Right lobe of liver (tissue), 6 donors: Measurements from ENCODE around the gene TRPM3. TPM values are rescaled to one million over a fixed set of nuclear protein-coding genes. Genes with fewer than 3 reads are reported as not detected.

Experiments used
- ATAC-seq, 4 donors: fragments of 200-7000 bp; cut with Tn5 transposase; one replicate each; pipeline ENCODE4 v1.9.1; 2020; ENCODE audit warnings: mild to moderate bottlenecking in 4 of 4, moderate library complexity in 4 of 4
- DNase-seq, 3 donors: peaks; one replicate each; pipeline ENCODE4 v3.0.0-alpha.2; 2020
- H3K27ac ChIP-seq, 3 donors: fragments of 200-600 bp; one replicate each; pipeline ENCODE4 v1.8.0; 2022
- H3K27me3 ChIP-seq, 2 donors: fragments of 200-600 bp; one replicate each; pipeline ENCODE4 v1.8.0; 2022
- H3K36me3 ChIP-seq, 4 donors: fragments of 200-600 bp; sonication (generic) in 1 of 4; one replicate each; pipeline versions ENCODE4 v1.5.1 to v1.8.0; 2017 to 2022; ENCODE audit warnings: control low read depth in 1 of 4
- H3K4me1 ChIP-seq, 4 donors: fragments of 200-600 bp; sonication (generic) in 1 of 4; one replicate each; pipeline versions ENCODE4 v1.5.1 to v1.8.0; 2017 to 2022; ENCODE audit warnings: control low read depth in 1 of 4
- H3K4me3 ChIP-seq, 3 donors: fragments of 200-600 bp; one replicate each; pipeline ENCODE4 v1.8.0; 2022
- H3K9me3 ChIP-seq, 4 donors: fragments of 200-600 bp; sonication (generic) in 1 of 4; one replicate each; pipeline versions ENCODE4 v1.5.1 to v1.8.0; 2017 to 2022; ENCODE audit warnings: control low read depth in 1 of 4
- POLR2A ChIP-seq: fragments of 450-650 bp; IDR thresholded peaks from one replicate; pipeline ENCODE4 v1.6.1; 2017; ENCODE audit warnings: antibody characterized with exemption, mild to moderate bottlenecking
- WGBS: methylation state at CpG from one replicate; pipeline ENCODE4 v1.1.6; 2018; ENCODE audit warnings: low coverage, low lambda C conversion rate; ENCODE audit not compliant: insufficient coverage; ENCODE audit errors: missing lambda C conversion rate; 5-methylcytosine and 5-hydroxymethylcytosine counted together
- intact Hi-C, 2 donors: fragments of 100-400 bp; cut with DNase I; formaldehyde crosslinking; loops; one replicate each; pipeline versions ENCODE4 v1.11.2 to v1.14.1; 2022
- total RNA-seq, 6 experiments: library from RNA; depleted of rRNA in 2 of 6; stranded (reverse); fragments of >200 nt in 2 of 6; fragmentation: NEBNext Ultra II Directional in 3 of 6; extraction: Animal tissue kit (Norgen Biotek cat#: 25700) in 3 of 6; gene quantifications; one replicate each; pipeline versions ENCODE4 v1.1.0 to v1.2.4, GENCODE V29; 2016 to 2023
- TF ChIP-seq, protein P1 (sequence below), 4 donors: fragments of 200-600 bp in 3 of 4; fragments of 450-650 bp in 1 of 4; IDR thresholded peaks; one replicate each; pipeline versions ENCODE4 v1.5.1 to v1.8.0; 2016 to 2022; ENCODE audit warnings: antibody characterized with exemption in 4 of 4, mild to moderate bottlenecking in 2 of 4
- donor health status: DM: no; HTN: yes; CAD: no.
- donor health status: DM: no; HTN: no; CAD: no.
- donor health status: DM: no; HTN: no; CAD: no.
- donor health status: DM: no; HTN: yes; CAD: no.
- donor health status: DM: no; HTN: yes; CAD: no.

Gene TRPM3
- total RNA-seq, 6 experiments from 2014 or later: 0.26 to 0.56 (median 0.39) TPM

DNA sequence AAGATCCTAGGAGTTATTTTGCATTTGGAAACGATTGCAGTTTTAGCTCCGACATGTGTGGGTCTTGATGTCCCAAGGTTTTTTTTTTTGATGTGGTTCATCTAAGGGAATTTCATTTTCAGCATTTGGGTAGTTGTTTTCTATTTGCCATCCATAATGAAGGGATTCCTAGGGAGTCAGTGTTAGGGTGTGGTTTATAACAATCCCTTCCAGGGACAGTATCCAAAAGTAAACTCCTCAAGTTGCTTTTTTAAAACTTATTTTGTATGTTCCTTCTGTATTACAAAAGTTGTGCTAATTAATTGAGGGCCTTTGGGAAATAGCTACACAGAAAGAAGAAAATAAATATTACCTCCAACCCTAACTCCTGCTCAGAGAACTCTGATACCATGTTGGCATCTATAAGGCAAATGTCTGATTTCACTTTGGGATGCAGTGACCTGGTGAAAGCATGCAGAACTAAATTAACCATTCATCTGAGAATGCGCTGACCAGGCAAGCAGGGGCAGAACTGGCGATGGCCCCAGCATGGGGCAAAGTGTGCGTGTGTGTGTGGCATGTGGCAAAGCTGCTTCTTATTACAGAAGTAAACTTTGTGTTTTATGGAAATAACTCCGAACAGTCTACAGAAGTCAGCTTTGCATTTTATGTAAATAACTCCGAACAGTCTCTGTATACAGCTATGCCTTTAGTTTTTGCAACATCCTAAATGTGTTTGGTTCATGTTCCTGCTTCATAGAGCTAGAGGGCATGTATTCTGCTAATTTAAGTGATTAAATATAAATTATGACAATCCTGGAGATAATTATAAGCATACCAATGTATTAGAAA, 237.2 kb downstream of the TRPM3 start:
- intact Hi-C loops: no loop called here
- no peak for DNase-seq

DNA sequence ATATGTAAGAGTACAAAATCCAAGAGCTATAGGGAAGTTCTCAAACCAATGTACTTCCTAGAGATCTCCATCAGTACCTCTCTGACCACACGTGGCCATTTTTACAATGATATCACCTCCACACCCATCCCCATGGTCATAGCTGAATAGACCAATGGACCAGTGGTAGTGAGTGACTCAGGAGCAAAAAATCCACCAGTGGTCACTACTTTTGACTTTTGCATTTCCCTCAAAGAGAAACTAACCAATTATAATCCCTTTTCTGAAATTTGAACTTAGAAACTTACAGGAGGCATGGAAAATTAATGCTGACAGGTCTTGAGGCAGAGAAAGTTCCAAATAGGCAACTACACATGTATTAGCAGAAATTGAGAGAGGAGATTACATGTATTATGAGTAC, 238.4 kb downstream of the TRPM3 start:
- ATAC-seq: no peak
- DNase-seq: no peak
- Histone ChIP-seq H3K4me3 (no peak overlapping the region), H3K36me3 (no peaks in the 10 kb centered on the region), H3K9me3 (no peaks in the 10 kb centered on the region), H3K27ac (no peak overlapping the region), H3K27me3 (no peaks in the 10 kb centered on the region), H3K4me1 (no peaks in the 10 kb centered on the region)
- TF ChIP-seq, protein P1, sequence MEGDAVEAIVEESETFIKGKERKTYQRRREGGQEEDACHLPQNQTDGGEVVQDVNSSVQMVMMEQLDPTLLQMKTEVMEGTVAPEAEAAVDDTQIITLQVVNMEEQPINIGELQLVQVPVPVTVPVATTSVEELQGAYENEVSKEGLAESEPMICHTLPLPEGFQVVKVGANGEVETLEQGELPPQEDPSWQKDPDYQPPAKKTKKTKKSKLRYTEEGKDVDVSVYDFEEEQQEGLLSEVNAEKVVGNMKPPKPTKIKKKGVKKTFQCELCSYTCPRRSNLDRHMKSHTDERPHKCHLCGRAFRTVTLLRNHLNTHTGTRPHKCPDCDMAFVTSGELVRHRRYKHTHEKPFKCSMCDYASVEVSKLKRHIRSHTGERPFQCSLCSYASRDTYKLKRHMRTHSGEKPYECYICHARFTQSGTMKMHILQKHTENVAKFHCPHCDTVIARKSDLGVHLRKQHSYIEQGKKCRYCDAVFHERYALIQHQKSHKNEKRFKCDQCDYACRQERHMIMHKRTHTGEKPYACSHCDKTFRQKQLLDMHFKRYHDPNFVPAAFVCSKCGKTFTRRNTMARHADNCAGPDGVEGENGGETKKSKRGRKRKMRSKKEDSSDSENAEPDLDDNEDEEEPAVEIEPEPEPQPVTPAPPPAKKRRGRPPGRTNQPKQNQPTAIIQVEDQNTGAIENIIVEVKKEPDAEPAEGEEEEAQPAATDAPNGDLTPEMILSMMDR (IDR thresholded peaks at IDR 0.05): no peak
- no peak for TF ChIP-seq POLR2A
- WGBS: 60% methylated on average over 1 of the region's 1 CpG
- intact Hi-C loops: no loop called here

More for the DNA sequence above, 237.2 kb downstream of the TRPM3 start:
- H3K9me3 ChIP-seq: no peaks in the 10 kb centered on the region
- ATAC-seq: no peak
- H3K27me3 ChIP-seq: no peaks in the 10 kb centered on the region
- WGBS: 92% methylated on average over 7 of the region's 7 CpGs
- H3K27ac ChIP-seq: no peak overlapping the region
- H3K36me3 ChIP-seq: no peaks in the 10 kb centered on the region
- no peak overlapping the region for H3K4me3 ChIP-seq
- H3K4me1 ChIP-seq: no peaks in the 10 kb centered on the region
- TF ChIP-seq POLR2A: no peak
- TF ChIP-seq, protein P1 (IDR thresholded peaks at IDR 0.05): no peak

DNA sequence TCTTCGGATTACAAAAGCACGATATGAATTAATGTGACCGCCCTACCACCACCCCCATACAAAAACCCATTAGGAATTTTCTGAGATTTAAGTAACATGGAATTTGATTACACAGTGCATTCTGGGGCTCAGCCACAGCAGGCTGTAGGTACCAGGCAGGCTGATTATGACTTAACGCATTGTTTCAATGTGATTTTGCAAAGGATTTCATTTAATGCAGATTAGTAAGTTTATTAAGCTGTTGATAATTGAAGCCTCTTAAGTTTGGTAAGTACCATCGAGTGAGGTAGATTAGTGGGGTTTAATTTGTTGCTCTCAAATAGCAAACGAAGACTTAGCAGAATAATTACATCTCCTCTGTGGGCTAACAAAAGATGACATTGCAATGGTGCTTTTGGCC, 240.1 kb downstream of the TRPM3 start:
- H3K4me3 ChIP-seq: no peak overlapping the region
- 84% methylated on average over 6 of the region's 6 CpGs for WGBS
- H3K36me3 ChIP-seq: no peaks in the 10 kb centered on the region
- H3K27me3 ChIP-seq: no peaks in the 10 kb centered on the region
- DNase-seq (no peak), ATAC-seq (no peak)
- TF ChIP-seq POLR2A: no peak
- TF ChIP-seq, protein P1 (IDR thresholded peaks at IDR 0.05): no peak
- H3K9me3 ChIP-seq: no peaks in the 10 kb centered on the region
- H3K27ac ChIP-seq: no peak overlapping the region
- no peaks in the 10 kb centered on the region for H3K4me1 ChIP-seq
- intact Hi-C loops: no loop called here

DNA sequence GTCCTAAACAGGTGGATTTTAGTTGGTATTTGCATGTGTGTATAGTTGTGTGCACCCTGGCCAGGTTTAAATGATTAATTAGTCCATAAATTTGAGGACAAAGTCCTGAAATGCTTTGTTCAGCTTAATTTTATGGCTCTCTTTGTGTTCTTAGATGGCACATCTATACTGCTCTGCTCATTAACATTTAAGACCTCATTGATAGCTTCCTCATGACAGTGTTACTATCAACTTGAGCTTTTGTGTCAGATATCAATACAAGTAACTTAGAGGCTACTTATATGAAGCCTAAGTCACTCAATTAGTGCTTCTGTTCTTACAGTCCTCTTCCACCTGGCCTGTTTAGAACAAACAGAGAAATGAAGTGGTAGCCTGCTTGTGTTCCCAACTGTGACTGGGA, 240.9 kb downstream of the TRPM3 start:
- Histone ChIP-seq H3K4me1 (no peaks in the 10 kb centered on the region), H3K27ac (no peak overlapping the region), H3K4me3 (no peak overlapping the region), H3K27me3 (no peaks in the 10 kb centered on the region), H3K36me3 (no peaks in the 10 kb centered on the region), H3K9me3 (no peaks in the 10 kb centered on the region)
- no peak for DNase-seq
- TF ChIP-seq, protein P1 (IDR thresholded peaks at IDR 0.05): no peak
- TF ChIP-seq POLR2A: no peak
- intact Hi-C loops: no loop called here
- no peak for ATAC-seq
